IPS DF 4.7 (cell line): Measurements from ENCODE around the gene PLA2G2C.

Experiments
- DNase-seq: peaks from one replicate; pipeline ENCODE4 v3.0.0-alpha.2; 2013; ENCODE audit warnings: low spot score; ENCODE audit errors: extremely low read depth

Gene PLA2G2C

DNA sequence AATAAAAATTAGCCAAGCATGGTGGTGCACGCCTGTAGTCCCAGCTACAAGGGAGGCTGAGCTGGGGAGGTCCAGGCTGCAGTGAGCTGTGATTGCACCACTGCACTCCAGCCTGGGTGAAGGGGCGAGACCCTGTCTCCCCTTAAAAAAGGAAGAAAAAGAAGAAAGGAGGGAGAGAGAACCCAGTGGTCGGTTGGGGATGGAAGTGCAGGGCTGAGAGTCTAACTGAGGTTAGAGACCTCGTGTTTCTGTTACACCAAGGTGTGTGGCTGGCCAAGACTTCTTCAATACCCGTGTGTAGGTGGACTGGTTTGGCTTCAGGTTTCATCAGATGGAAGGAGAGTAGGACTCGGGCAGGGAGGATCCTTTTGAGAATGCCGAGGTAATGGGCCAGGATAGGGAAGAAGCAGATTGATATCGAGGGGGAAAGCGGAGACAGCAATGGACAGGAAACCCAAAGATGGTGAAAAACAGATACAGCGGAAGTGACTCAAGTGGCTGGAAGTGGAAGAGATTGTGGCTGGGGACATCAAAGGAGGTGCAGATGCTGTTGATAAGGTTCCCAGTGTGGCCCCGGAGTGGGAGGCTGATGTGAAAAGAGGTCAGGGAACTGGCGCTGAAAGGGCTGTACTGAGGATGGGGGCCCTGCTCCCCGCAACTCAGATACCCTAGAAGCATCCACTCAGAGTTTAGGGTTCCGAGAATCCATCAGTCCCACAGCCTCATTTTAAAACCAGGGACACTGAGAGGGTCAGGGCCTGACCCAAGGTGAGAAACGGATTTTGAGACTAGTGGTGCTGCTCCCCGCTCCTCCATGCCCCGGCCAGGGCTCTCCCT, 1.1 kb downstream of the PLA2G2C start:
- DNase-seq = no peak

DNA sequence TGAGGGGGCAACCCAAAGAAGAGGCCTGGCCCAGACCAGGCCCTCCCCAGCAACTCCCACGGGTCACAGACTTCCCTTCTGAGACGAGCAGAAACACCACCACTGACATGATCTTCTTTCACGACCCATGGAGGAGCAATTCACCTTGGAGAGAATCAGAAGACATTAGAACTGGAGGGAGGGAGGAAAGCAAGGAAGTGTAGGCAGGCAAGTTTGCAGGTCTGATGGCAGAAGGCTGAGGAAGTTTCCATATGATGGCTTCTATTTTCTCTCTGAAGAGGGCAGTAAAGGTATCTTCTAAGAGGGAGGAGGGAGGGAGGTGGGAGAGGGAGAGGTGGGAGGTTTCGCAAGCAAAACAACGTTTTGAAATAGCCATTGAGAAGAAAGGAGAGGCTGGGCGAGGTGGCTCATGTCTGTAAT, 1.8 kb downstream of the PLA2G2C start:
- no peak for DNase-seq

DNA sequence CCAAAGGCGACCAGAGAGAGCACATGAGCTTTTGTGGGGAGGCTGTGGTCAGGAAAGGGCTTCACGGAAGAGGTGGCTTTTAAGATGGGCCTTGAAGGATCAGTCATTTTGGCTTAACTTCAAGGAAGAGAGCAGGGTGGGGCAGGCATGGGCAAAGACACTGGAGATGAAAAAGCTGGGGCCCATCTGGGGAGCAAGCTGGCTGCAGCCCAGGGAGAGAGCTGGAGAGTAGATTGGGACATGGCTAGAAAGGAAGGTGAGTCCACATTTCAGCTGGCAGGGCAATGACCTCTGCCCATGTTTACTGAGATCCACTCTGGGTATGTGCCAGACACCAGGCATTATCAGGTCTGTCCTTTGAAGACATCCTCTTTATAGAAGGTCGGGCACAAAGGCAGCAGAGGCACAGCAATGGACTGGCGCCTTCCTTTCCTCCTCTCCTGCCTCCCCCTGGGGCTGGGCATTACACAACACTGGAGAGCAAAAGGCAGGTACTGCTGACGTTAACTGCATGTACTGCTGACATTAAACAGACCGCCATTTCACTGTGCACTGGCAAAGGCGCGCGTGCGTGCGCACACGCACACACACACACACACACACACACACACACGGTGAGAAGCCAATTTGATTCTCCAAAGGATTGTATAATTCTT, 2.6 kb downstream of the PLA2G2C start:
- DNase-seq = no peak

DNA sequence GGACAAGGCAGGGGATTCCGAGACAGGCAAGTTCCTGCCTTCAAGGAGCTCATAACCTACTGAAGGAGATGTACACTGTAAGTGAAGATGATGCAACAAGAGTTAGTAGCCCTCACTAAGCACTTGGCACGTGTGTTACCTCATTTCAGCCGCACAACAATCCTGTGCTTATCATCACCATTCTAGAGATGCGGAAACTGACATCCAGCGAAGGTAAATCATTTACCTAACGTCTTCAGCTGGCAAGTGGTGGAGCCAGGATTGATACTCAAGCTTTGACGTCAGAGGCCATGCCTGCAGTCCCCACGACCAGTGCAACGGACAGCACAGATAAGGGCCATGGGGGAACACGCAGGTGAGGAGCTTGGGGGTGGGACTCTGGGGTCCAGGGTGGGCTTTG, 3.3 kb downstream of the PLA2G2C start:
- no peak for DNase-seq

DNA sequence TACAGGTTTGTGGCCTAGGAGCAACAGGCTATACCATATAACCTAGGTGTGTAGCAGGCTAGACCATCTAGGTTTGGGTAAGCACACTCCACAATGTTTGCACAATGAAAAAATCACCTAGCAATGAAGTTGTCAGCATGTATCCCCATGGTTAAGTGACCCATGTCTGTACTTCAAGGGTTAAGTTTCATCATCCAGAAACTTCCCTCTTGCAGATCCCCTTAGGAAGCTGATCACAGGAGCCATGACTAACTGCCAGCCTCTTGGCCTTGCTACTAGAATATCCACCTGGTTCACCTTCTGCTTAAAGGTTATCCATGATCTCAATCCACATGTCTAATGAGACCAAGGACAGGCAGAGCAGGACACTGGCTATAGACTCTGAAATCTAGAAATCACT, 3.9 kb downstream of the PLA2G2C start:
- DNase-seq = no peak

DNA sequence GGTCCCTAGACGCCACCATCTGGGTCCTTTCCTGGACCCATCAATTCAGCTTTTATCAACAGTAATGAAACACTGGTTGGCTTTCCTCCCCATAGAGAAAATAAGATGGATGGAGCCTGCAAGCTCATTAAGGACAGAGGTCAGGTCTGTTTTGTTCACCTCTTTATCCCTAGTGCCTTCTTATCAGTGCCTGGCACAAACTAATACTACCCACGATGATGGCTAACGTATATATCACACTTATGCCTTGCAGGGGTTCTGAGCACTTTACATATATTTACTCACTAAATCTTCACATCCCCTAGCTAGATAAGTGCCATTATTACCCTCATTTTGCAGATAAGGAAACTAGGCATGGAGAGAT, 5.5 kb downstream of the PLA2G2C start:
- DNase-seq = no peak

DNA sequence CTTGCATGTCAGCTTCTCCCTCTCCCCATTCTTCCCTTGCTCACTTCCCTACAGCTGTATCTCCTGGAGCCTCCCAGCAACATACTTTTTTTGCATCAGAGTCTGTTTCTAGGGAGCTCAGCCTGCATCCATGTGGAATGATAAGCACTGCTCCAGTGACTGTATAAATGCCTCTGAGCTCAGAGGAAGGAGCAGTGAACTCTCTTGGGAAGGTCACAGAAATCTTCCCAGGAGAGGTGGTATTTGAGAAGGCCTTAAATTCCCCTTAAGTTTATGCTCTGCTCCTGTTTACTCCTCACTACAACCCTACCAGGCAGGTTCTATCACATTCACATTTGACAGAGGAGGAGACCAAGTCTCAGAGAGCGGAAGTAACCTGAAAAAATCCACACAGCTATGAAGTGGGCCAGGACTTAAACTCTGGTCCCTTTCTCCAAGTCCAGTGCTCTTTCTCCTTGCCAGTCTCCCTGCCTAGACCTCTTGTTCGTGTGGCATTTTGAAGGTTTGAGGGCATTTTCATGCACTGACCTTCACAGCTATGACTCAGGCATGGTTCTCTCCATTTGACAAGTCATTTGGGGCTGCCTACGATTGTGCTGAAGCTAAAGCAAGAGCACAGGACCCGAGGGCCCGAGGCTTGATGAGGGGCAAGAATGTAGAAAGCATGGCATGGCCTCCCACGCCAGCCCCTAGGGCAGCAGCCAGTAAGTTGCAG, 6.0 kb downstream of the PLA2G2C start:
- no peak for DNase-seq

DNA sequence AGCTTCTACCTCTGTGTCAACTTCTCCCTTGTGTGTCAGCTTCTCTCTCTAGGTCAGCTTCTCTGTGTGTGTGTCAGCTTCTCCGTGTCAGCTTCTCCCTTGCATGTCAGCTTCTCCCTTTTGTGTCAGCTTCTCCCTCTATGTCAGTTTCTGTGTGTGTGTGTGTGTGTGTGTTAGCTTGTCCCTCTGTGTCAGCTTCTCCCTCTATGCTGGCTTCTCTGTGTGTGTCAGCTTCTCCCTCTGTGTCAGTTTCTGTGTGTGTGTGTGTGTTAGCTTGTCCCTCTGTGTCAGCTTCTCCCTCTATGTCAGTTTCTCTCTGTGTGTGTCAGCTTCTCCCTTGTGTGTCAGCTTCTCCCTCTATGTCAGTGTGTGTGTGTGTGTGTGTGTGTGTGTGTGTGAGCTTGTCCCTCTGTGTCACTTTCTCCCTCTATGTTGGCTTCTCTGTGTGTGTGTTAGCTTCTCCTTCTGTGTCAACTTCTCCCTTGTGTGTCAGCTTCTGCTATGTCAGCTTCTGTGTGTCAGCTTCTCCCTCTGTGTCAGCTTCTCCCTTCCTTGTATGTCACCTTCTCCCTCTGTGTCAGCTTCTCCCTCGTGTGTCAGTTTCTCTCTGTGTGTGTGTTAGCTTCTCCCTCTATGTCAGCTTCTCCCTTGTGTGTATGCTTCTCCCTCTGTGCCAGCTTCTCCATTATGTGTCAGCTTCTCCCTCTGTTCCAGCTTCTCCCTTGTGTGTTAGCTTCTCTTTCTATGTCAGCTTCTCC, 6.8 kb downstream of the PLA2G2C start:
- DNase-seq = no peak

DNA sequence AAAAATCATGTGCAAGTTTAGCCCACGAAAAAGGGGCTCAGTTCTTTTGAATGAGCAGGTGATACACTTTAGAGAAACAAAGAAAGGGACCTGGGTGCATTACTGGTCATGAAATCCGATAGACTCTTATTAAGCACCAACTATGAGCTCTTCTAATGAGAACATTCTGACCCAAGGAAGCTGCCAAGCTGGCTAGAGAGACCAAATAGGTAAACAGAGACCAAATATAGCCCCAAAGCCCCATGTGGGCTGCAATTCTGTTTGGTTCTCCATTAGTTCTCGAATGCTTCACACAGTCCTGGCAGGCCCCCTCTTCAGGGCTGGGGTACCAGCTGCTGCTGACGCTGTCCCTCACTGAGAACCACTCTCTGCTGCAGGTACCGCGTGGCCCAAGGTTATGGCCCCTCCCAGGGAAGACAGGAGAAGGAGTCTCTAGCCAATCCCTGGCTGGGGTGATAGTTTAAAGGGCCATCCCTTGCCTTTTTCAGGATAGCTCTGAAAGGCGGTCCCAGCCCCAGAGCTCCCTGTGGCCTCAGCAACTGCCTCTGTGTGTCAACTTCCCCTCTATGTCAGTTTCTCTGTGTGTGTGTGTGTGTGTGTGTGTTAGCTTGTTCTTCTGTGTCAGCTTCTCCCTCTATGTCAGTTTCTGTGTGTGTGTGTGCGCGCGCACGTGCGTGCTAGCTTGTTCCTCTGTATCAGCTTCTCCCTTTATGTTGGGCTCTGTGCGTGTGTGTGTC, 7.5 kb downstream of the PLA2G2C start:
- DNase-seq = no peak

DNA sequence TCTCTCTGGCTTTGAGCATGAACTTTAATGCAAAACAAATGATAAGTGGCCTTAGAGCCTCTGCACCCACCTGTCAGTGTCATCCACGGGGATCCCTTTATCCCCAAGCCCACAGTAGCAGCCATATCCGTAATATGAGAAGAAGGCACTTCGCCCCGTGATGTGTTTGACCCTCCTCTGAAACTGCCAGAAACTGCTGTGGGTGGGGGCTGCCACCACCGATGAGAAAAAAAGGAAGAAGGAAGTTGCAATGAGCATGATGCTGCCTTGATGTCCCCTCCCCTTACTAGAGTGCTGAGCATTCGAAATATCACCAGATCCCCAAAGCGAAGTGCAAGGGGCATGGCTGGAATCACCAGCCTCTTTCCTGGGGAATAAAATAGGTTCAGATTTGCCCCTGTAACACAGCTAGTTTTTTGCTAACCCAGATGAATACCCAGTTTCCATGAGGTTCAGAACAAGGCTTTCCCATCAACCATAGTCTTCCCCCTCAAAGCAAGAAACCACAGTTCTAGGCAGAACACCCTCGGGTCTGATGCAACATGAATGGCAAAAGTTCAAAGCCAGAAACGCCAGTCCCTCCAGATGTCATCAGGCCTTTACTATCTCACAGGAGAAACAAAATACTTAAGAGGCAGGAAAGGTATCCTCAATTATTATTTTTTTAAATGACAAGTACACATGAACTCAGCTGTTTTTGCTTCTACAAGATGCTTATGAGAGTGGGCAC, 11.2 kb downstream of the PLA2G2C start:
- no peak for DNase-seq

DNA sequence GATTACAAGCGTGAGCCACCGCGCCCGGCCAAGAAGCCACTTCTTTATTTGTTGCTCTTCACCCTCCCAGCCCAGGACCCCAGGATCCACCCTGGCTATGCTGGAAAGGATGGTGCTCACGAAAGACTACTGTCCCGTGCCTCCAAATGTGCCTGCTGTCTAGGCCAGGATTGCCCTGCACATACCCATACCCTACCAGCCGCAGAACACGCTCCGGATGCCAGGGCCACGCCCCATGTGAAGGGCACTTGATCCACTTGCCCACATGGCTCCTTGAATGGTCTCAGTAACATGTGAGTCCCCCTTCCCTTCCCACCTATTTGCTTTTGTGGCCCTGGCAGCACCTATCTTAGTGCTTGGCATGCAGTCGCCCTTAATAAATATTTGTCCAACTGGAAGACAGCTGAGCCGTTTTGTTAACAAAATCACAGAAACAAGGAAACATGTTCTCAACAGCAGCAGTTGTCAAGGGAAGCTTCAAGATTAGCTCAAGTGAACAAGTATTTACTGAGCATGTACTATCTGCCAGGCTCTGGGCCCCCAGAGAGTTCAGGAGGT, 14.2 kb downstream of the PLA2G2C start:
- no peak for DNase-seq

DNA sequence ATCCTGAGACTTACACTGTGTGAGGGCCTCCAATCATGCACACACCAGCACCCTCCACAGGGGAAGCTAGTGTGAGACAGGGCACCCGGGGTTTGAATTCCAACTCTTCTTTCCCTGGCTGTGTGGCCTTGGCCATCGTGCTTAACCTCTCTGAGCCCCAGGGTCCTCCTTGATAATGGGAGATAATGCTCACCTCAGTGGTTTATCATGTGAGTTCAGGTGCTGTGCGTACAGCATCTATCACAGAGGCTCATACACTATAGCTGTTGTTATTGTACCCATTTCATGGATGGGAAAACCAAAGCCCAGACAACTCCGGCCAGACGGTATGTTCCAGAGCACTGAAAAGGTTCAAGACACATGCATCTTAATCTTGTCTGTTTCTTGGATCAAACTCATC, 16.4 kb downstream of the PLA2G2C start:
- no peak for DNase-seq

DNA sequence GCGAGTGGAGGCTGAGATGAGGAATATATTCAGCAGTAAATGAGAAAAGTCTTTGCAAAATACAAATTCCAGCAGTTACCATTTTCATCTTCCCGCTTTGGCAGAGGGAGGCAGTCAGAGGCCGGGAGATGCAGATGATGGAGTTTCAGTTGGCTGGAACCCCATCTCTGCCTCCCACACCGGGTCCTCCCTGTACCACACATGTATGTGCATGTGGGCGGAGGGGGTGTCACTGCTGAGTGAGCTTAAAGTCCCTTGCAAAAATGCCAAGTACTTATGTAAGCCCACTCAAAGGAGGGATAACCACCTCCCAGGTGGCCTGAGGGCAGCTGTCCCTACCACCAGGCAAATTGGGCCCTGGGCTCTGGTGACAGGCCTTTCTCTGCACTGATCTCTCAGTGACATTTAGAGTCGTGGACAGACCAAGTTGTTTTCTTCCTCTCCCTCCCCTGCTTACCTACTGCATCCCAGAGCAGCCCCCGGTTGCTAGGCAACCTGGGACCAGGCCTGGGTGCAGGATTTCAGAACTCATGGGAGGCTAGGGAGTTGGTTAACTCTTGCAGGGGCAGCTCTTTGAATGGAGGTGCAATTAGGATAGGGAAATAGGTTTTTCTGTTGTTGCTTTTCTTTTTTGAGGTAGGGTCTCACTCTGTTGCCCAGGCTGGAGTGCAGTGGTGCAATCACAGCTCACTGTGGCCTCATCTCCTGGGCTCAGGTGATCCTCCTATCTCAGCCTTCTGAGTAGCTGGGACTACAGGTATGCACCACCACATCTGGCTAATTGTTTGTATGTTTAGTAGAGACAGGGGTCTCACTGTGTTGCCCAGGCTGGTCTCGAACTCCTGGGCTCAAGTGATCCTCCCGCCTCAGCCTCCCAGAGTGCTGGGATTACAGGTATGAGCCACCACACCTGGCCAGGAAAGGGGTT, 17.5 kb downstream of the PLA2G2C start:
- DNase-seq = no peak

DNA sequence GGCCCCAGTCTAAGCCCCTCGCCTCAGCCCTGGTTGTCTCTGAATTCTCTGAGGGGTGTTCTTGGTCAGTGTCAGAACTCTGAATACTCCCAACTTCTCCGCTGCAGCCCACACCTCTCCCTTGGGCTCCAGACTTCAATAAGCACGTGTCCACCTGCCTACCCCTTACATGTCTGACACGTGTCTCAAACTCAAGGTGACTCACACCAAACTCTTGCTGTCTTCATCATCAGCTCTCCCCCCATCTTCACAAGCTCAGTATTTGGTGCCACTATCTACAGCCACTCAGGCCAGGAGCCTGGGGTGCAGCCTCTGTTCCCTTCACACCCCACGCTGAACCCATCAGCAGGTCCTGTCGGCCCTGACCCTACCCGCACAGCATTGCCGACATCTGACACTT, 19.2 kb downstream of the PLA2G2C start:
- DNase-seq = no peak

DNA sequence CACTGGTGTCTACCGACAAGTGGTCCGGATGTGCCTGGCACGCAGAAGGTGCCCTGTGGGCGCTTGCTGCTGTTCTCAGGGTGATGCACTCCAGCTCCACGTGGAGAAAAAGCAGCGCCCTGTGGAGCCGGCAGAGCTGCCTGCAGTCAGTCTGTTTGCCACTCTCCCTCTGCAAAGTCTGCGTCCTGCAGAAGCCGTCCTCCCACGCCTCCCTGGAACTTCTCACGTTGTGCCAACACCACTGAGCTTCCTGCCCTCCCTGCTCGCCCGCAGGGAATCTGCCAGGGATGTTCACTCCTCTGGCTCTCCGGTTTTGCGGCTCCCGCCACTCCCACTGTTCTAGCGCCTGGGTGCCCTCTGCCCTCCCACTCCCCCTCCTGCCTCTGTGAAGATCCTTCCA, 20.3 kb downstream of the PLA2G2C start:
- no peak for DNase-seq

DNA sequence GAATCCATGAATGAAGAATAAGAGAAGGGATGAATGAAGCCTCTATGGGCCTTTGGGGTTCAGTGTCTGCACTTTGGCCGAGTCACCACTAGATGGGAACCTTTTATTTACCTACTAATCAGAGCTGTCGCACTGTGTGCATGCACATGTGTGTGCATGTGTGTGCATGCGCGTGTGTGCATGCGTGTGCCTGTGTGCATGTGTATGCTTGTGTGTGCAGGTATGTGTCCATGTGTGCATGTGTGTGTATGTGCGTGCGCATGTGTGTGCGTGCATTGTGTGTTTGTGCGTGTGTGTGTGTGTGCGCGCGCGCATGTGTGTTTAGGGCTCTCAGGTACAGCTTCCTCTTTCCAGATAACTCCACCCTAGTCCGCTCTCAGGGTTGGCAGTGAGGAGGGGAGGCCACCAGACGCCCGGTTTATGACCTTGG, 20.8 kb downstream of the PLA2G2C start:
- no peak for DNase-seq

DNA sequence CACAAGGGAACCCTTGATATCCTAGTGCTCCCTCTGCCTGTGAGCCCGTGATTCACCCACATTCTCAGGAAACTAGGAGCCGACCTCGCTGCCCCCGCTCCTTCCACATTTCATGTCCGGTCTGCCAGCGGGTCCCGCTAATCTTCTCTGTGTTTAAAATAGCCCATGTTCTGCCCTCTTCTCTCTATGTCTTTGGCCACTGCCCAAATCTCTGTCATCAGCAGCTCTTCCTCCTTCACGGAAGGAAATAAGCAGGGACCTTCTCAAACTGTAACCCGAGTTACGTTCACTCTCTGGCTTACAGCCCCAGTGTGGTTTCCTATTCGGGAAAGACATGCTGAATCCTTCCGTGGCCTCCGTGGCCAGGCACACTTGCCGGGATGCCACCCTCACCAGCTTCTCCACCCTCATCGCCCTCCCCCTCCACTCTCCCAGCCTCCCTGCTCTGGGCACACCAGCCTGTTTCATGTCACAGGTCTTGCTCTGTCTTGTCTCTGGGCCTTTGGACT, 21.6 kb downstream of the PLA2G2C start:
- DNase-seq = no peak

DNA sequence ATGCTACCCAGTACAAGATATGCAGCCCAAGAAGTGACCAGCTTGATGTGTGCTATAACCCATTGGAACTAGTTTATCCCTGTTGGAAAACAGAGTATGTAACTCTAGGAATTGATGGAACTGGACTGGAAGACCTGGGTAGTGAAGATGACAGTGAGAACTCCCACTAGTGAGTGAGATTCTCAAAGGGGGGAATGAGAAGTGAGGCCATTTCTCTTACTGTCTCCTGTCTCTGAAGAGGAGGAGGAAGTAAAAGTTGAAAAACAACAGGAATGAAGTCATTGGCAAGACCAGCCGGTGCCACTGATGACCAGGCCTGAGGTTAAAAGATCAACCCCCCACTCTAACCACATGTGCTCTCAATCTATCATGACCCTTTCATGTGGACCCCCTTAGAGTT, 26.3 kb downstream of the PLA2G2C start:
- no peak for DNase-seq
